Activated CD4-positive, alpha-beta T cell treated with anti-CD3 and anti-CD28 coated beads, Interleukin-10, Interleukin-2, amounts not matched to agents 100 ng/mL and 50 ng/mL, durations not matched to agents 16 hours and 8 hours (primary cell): Measurements from ENCODE around the gene CRYAB.

ENCODE experiments used
- DNase-seq: peaks from one replicate; pipeline ENCODE4 v3.0.0-alpha.2; 2020

The CRYAB gene

GRCh38 chr11:111911563-111912401 lies at the start of gene CRYAB:
TSS of gene CRYAB (minus strand) at chr11:111911770. CDS start at chr11:111911724, 46 bp downstream.
- DNase-seq, result no peak

GRCh38 chr11:111960916-111961315 lies 49.3 kb upstream of the CRYAB start:
- DNase-seq, result no peak

- DNase-seq, result no peak
These were observed 46.3 kb upstream of the CRYAB start for GRCh38 chr11:111957663-111958444.

- DNase-seq, result no peak
These were observed 42.6 kb upstream of the CRYAB start for GRCh38 chr11:111954154-111954553.

- DNase-seq, result no peak
These were observed 40.0 kb upstream of the CRYAB start for GRCh38 chr11:111951565-111951964.

GRCh38 chr11:111949519-111950426 lies 38.2 kb upstream of the CRYAB start:
- no peak for DNase-seq

GRCh38 chr11:111947143-111947542 lies 35.6 kb upstream of the CRYAB start:
- DNase-seq, result no peak

- no peak for DNase-seq
These were observed 34.9 kb upstream of the CRYAB start for GRCh38 chr11:111946499-111946898.

- DNase-seq, result no peak
These were observed 33.6 kb upstream of the CRYAB start for GRCh38 chr11:111945198-111945597.

GRCh38 chr11:111944651-111945051 lies 33.1 kb upstream of the CRYAB start:
- peak; percentile 61 for DNase-seq

- DNase-seq, result peak; percentile 15
These were observed 32.6 kb upstream of the CRYAB start for GRCh38 chr11:111944139-111944538.

- no peak for DNase-seq
These were observed 31.3 kb upstream of the CRYAB start for GRCh38 chr11:111942829-111943228.

GRCh38 chr11:111941963-111942362 lies 30.4 kb upstream of the CRYAB start:
- no peak for DNase-seq

GRCh38 chr11:111939836-111940604 lies 28.4 kb upstream of the CRYAB start:
- no peak for DNase-seq

GRCh38 chr11:111938687-111939160 lies 27.2 kb upstream of the CRYAB start:
- peak; percentile 80 for DNase-seq

GRCh38 chr11:111937844-111938243 lies 26.3 kb upstream of the CRYAB start:
- no peak for DNase-seq

- no peak for DNase-seq
These were observed 25.8 kb upstream of the CRYAB start for GRCh38 chr11:111937461-111937769.

- DNase-seq, result no peak
These were observed 24.5 kb upstream of the CRYAB start for GRCh38 chr11:111936040-111936540.

GRCh38 chr11:111935317-111936039 lies 23.9 kb upstream of the CRYAB start:
- peak; percentile 56 for DNase-seq

- no peak for DNase-seq
These were observed 22.7 kb upstream of the CRYAB start for GRCh38 chr11:111934306-111934705.

- DNase-seq, result no peak
These were observed 22.3 kb upstream of the CRYAB start for GRCh38 chr11:111933872-111934271.
